GM18517 (cell line): ENCODE data around the gene VPS8.
"Not testable (repeated sequence)": the region's sequence is repeated elsewhere in the genome, so short reads cannot be mapped to it uniquely, and the experiment has no call there.

Experiments used
- ATAC-seq: cut with Tn5 transposase; IDR thresholded peaks from one replicate; pipeline ENCODE4 v1.9.1; 2021; ENCODE audit warnings: mild to moderate bottlenecking, moderate library complexity; ENCODE audit not compliant: unreplicated experiment

Gene VPS8

GRCh38 chr3:184910664-184911063, 98.7 kb downstream of the VPS8 start:
- no peak for ATAC-seq

GRCh38 chr3:184911570-184911969, 99.6 kb downstream of the VPS8 start:
- no peak for ATAC-seq

GRCh38 chr3:184912163-184912562, 100.2 kb downstream of the VPS8 start:
- ATAC-seq: no peak

- ATAC-seq: no peak
These were observed 102.7 kb downstream of the VPS8 start for GRCh38 chr3:184914628-184915027.

- ATAC-seq: no peak
These were observed 106.8 kb downstream of the VPS8 start for GRCh38 chr3:184918750-184919149.

GRCh38 chr3:184919651-184920050, 107.7 kb downstream of the VPS8 start:
- ATAC-seq: no peak

GRCh38 chr3:184924547-184924946, 112.6 kb downstream of the VPS8 start:
- no peak for ATAC-seq

GRCh38 chr3:184927796-184928315, 115.9 kb downstream of the VPS8 start:
- ATAC-seq: no peak

GRCh38 chr3:184932777-184933176, 120.8 kb downstream of the VPS8 start:
- no peak for ATAC-seq

- ATAC-seq: no peak
These were observed 125.6 kb downstream of the VPS8 start for GRCh38 chr3:184937611-184938010.

- no peak for ATAC-seq
These were observed 129.4 kb downstream of the VPS8 start for GRCh38 chr3:184941408-184941807.

GRCh38 chr3:184942735-184943134, 130.8 kb downstream of the VPS8 start:
- ATAC-seq: no peak

GRCh38 chr3:184944241-184944640, 132.3 kb downstream of the VPS8 start:
- no peak for ATAC-seq

GRCh38 chr3:184945886-184946625, 134.1 kb downstream of the VPS8 start:
- no peak for ATAC-seq

- no peak for ATAC-seq
These were observed 135.0 kb downstream of the VPS8 start for GRCh38 chr3:184946917-184947316.

- no peak for ATAC-seq
These were observed 137.4 kb downstream of the VPS8 start for GRCh38 chr3:184949251-184949965.

GRCh38 chr3:184950816-184951215, 138.8 kb downstream of the VPS8 start:
- ATAC-seq: not testable (repeated sequence)

- no peak for ATAC-seq
These were observed 140.7 kb downstream of the VPS8 start for GRCh38 chr3:184952671-184953070.

- no peak for ATAC-seq
These were observed 141.4 kb downstream of the VPS8 start for GRCh38 chr3:184953401-184953800.

GRCh38 chr3:184954251-184954650, 142.3 kb downstream of the VPS8 start:
- no peak for ATAC-seq

GRCh38 chr3:184954851-184955250, 142.9 kb downstream of the VPS8 start:
- ATAC-seq: not testable (repeated sequence)
